Measurements from ENCODE around the gene YARS1.

- TF ChIP-seq EP300 (IDR thresholded peaks at IDR 0.05) = no peak
- peak in 3 of 4 experiments; percentile 28 to 32 (median 31) for TF ChIP-seq CTCF (IDR thresholded peaks at IDR 0.05)
- TF ChIP-seq POLR2A (IDR thresholded peaks at IDR 0.05) = no peak
Measured at GRCh38 chr1:32786856-32787255, 30.3 kb downstream of the YARS1 start.
